GOT3 (cell line): ENCODE results near the gene EMX1.

Source experiments
- DNase-seq: peaks from one replicate; lab custom pipeline; 2025; ENCODE audit warnings: mixed read lengths; lab: John Stamatoyannopoulos, UW

EMX1 gene

GRCh38 chr2:72942881-72943418 lies 25.6 kb downstream of the EMX1 start:
- DNase-seq: no peak

GRCh38 chr2:72943540-72944395 lies 26.4 kb downstream of the EMX1 start:
- no peak for DNase-seq

GRCh38 chr2:72944804-72945449 lies 27.6 kb downstream of the EMX1 start:
- no peak for DNase-seq

- no peak for DNase-seq
Observed at GRCh38 chr2:72945450-72946019, 28.2 kb downstream of the EMX1 start.

- no peak for DNase-seq
Observed at GRCh38 chr2:72946466-72946865, 29.1 kb downstream of the EMX1 start.

GRCh38 chr2:72947952-72948830 lies 30.9 kb downstream of the EMX1 start:
- DNase-seq: no peak

- no peak for DNase-seq
Observed at GRCh38 chr2:72949045-72949444, 31.7 kb downstream of the EMX1 start.

GRCh38 chr2:72949642-72950041 lies 32.3 kb downstream of the EMX1 start:
- DNase-seq: no peak

GRCh38 chr2:72950558-72951255 lies 33.4 kb downstream of the EMX1 start:
- DNase-seq: no peak

- no peak for DNase-seq
Observed at GRCh38 chr2:72951303-72952095, 34.2 kb downstream of the EMX1 start.

GRCh38 chr2:72952110-72952823 lies 34.9 kb downstream of the EMX1 start:
- DNase-seq: no peak

- DNase-seq: no peak
Observed at GRCh38 chr2:72952961-72953360, 35.6 kb downstream of the EMX1 start.

GRCh38 chr2:72953528-72953927 lies 36.2 kb downstream of the EMX1 start:
- no peak for DNase-seq

- DNase-seq: no peak
Observed at GRCh38 chr2:72953976-72954375, 36.7 kb downstream of the EMX1 start.

GRCh38 chr2:72954376-72955227 lies 37.3 kb downstream of the EMX1 start:
- DNase-seq: no peak

- no peak for DNase-seq
Observed at GRCh38 chr2:72955228-72956049, 38.1 kb downstream of the EMX1 start.

GRCh38 chr2:72956050-72956395 lies 38.7 kb downstream of the EMX1 start:
- DNase-seq: no peak

- DNase-seq: no peak
Observed at GRCh38 chr2:72956936-72957335, 39.6 kb downstream of the EMX1 start.
